BJ (cell line): ENCODE results near the gene POU4F1. TPM values are rescaled to one million over a fixed set of nuclear protein-coding genes. Genes with fewer than 3 reads are reported as not detected.
"Not testable (repeated sequence)": the region's sequence is repeated elsewhere in the genome, so short reads cannot be mapped to it uniquely, and the experiment has no call there.

Source experiments
- CTCF ChIA-PET: fragments of 350-600 bp; formaldehyde crosslinking; extraction: SDS; loops from one replicate; lab custom pipeline; 2021; ENCODE audit warnings: antibody characterized with exemption, inconsistent platforms; lab: Yijun Ruan, JAX
- POLR2A ChIA-PET: fragments of 300-600 bp; sonication (Branson Sonifier 250); formaldehyde crosslinking; extraction: SDS; loops from one replicate; lab custom pipeline; 2021; ENCODE audit warnings: antibody characterized with exemption; lab: Charles Lee
- DNase-seq: peaks from one replicate; pipeline ENCODE4 v3.0.0-alpha.2; 2011; ENCODE audit warnings: low read depth
- H3K27me3 ChIP-seq: 2 replicates; pipeline ENCODE4 v1.6.0; 2011; ENCODE audit warnings: low read length; ENCODE audit not compliant: control insufficient read depth, insufficient read depth
- H3K36me3 ChIP-seq: 2 replicates; pipeline ENCODE4 v1.5.1; 2011; ENCODE audit warnings: low read length; ENCODE audit not compliant: control insufficient read depth, insufficient read depth
- H3K4me3 ChIP-seq: 2 replicates; pipeline ENCODE4 v1.5.1; 2011; ENCODE audit warnings: low read depth, mild to moderate bottlenecking, control low read depth, low read length
- polyA minus RNA-seq: library from RNA; depleted of rRNA, polyadenylated mRNA; stranded (reverse); fragments of >200 nt; gene quantifications from 2 replicates; pipeline ENCODE4 v1.2.3, GENCODE V29; 2011; rRNA and poly(A)+ RNA removed
- polyA plus RNA-seq: library from polyadenylated mRNA; depleted of rRNA; stranded (reverse); fragments of >200 nt; gene quantifications from 2 replicates; pipeline ENCODE4 v1.2.3, GENCODE V29; 2011; rRNA removed
- TF ChIP-seq, protein P1 (sequence below): IDR thresholded peaks from 2 replicates; pipeline ENCODE4 v1.5.1; 2011; ENCODE audit warnings: low read depth, mild to moderate bottlenecking, control low read depth, inconsistent platforms, low read length, moderate library complexity; ENCODE audit not compliant: insufficient read depth

POU4F1 gene, protein sequence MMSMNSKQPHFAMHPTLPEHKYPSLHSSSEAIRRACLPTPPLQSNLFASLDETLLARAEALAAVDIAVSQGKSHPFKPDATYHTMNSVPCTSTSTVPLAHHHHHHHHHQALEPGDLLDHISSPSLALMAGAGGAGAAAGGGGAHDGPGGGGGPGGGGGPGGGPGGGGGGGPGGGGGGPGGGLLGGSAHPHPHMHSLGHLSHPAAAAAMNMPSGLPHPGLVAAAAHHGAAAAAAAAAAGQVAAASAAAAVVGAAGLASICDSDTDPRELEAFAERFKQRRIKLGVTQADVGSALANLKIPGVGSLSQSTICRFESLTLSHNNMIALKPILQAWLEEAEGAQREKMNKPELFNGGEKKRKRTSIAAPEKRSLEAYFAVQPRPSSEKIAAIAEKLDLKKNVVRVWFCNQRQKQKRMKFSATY
- polyA plus RNA-seq (not detected in 2 replicates), polyA minus RNA-seq (not detected in 2 replicates)

- H3K27me3 ChIP-seq, result peaks cover 73% of the 10 kb centered on the region
- H3K36me3 ChIP-seq, result no peaks in the 10 kb centered on the region
- CTCF ChIA-PET, result no interaction called here
- no peak for DNase-seq
- POLR2A ChIA-PET, result no interaction called here
- no peak within 1 kb of the TSS for H3K4me3 ChIP-seq
- TF ChIP-seq, protein P1, sequence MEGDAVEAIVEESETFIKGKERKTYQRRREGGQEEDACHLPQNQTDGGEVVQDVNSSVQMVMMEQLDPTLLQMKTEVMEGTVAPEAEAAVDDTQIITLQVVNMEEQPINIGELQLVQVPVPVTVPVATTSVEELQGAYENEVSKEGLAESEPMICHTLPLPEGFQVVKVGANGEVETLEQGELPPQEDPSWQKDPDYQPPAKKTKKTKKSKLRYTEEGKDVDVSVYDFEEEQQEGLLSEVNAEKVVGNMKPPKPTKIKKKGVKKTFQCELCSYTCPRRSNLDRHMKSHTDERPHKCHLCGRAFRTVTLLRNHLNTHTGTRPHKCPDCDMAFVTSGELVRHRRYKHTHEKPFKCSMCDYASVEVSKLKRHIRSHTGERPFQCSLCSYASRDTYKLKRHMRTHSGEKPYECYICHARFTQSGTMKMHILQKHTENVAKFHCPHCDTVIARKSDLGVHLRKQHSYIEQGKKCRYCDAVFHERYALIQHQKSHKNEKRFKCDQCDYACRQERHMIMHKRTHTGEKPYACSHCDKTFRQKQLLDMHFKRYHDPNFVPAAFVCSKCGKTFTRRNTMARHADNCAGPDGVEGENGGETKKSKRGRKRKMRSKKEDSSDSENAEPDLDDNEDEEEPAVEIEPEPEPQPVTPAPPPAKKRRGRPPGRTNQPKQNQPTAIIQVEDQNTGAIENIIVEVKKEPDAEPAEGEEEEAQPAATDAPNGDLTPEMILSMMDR, result no peak
Observed at GRCh38 chr13:78603240-78603957, at the start of gene POU4F1. Gene POU4F1 (minus strand): TSS chr13:78603552. CDS start chr13:78603326, 226 bp downstream.

DNA sequence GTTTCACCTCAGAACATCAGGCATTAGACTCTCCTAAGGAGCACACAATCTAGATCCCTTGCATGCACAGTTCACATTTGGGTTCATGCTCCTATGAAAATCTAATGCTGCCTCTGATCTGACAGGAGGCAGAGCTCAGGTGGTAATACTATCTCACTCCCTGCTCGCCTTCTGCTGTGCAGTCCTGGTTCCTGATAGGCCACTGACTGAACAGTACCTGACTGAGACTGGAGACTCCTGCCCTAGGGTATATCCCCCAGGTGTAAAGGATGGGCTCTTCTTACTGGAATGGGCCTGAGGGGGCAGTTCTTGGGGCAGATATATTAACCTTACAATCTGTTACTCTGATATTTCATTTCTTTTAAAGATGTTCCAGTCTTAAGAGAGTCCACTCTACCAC is 49.3 kb upstream of the POU4F1 start:
- no peak for DNase-seq
- POLR2A ChIA-PET, result no interaction called here
- CTCF ChIA-PET, result no interaction called here
- TF ChIP-seq, protein P1, result no peak
- H3K4me3 ChIP-seq, result no peak overlapping the region
- no peaks in the 10 kb centered on the region for H3K27me3 ChIP-seq
- no peaks in the 10 kb centered on the region for H3K36me3 ChIP-seq

- CTCF ChIA-PET, result no interaction called here
- no peak for DNase-seq
- TF ChIP-seq, protein P1, result no peak
- Histone ChIP-seq H3K4me3 (no peak overlapping the region), H3K27me3 (no peaks in the 10 kb centered on the region), H3K36me3 (no peaks in the 10 kb centered on the region)
- POLR2A ChIA-PET, result no interaction called here
Observed at GRCh38 chr13:78650717-78651083, 47.3 kb upstream of the POU4F1 start.

DNA sequence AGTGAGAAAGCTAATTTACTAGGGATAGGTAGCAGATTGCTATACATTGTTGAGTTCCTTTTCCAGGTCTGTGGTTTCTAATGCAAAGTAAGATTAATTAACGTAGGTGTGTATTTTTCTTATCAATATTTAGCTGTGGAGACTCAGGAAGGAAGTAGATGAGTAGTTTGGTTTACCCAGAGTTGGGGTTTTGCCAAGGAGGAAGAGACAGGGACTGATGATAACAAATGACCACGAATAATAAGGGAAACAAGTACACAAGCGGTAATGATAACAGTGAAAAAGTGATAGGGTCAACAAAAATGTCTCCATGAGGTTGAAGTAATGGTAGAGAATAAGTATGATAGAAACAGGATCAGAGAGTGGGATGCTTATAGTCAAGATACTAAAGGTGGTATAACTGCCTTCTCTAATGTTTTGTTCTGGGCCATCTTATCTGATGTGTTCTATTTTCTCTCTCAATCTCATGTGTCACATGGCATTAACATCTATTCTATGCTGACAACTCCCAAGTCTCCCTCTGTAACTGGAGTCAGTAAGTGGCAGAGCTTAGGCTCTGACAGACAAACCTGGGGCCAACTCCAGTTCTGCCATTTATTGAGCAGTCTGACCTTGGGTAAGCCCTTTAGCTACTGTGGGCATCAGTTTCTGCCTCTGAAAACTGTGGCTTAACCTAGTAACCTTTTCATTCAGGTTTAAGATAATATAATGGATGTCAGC is 46.8 kb upstream of the POU4F1 start:
- Histone ChIP-seq H3K27me3 (no peaks in the 10 kb centered on the region), H3K4me3 (no peak overlapping the region), H3K36me3 (no peaks in the 10 kb centered on the region)
- TF ChIP-seq, protein P1, result no peak
- DNase-seq, result no peak
- ChIA-PET CTCF (interaction anchor here (0.6 to 0.8 kb wide), 2 partner anchors 8 to 10 kb away, joined by 3 read pairs; no protein-coding TSS in a partner anchor), POLR2A (no interaction called here)

DNA sequence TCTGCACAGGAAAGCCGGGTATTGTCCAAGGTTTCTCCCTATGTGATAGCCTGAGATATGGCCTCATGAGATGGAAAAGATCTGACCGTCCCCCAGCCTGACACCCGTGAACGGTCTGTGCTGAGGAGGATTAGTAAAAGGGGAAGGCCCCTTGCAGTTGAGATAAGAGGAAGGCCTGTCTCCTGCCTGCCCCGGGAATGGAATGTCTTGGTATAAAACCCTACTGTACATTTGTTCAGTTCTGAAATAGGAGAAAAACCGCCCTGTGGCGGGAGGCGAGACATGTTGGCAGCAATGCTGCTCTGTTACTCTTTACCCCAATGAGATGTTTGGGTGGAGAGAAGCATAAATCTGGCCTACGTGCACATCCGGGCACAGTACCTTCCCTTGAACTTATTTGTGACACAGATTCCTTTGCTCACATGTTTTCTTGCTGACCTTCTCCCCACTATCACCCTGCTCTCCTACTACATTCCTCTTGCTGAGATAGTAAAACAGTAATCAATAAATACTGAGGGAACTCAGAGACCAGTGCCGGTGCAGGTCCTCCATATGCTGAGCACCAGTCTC is 43.8 kb upstream of the POU4F1 start:
- H3K4me3 ChIP-seq, H3K27me3 ChIP-seq, H3K36me3 ChIP-seq, POLR2A ChIA-PET, CTCF ChIA-PET, DNase-seq: not testable (repeated sequence)
